Caco-2 (cell line): ENCODE results near the gene ATIC. TPM values are rescaled to one million over a fixed set of nuclear protein-coding genes. Genes with fewer than 3 reads are reported as not detected.
A peak's percentile ranks its signal among the peaks of the same experiment; 100 is the strongest.

ENCODE experiments used
- BruUV-seq: library from RNA; stranded (reverse); fragments of 400-500 nt; replicated peaks from 2 replicates; lab custom pipeline; 2021; lab: Mats Ljungman, UMichigan
- CTCF ChIA-PET: fragments of 300-600 bp; sonication (Branson Sonifier 250); formaldehyde crosslinking; loops from one replicate; lab custom pipeline; 2022; ENCODE audit warnings: antibody characterized with exemption; lab: Charles Lee
- POLR2A ChIA-PET: fragments of 300-600 bp; sonication (Branson Sonifier 250); formaldehyde crosslinking; loops from one replicate; lab custom pipeline; 2022; ENCODE audit warnings: antibody characterized with exemption; lab: Charles Lee
- DNase-seq, 2 experiments: peaks; one replicate each; pipeline versions ENCODE4 v3.0.0 to v3.0.0-alpha.2; 2020 to 2022
- H3K27me3 ChIP-seq: replicated peaks from 2 replicates; pipeline ENCODE4 v1.6.0; 2011; ENCODE audit warnings: low read length; ENCODE audit not compliant: control insufficient read depth, insufficient read depth
- H3K36me3 ChIP-seq: 2 replicates; pipeline ENCODE4 v1.5.1; 2011; ENCODE audit warnings: low read length; ENCODE audit not compliant: control insufficient read depth, insufficient read depth
- H3K4me1 ChIP-seq: fragments of 250-450 bp; sonication (Bioruptor Pico); 2 replicates; pipeline ENCODE4 v1.5.1; 2020; ENCODE audit warnings: mild to moderate bottlenecking
- H3K4me3 ChIP-seq: 2 replicates; pipeline ENCODE4 v1.5.1; 2011; ENCODE audit warnings: low read depth, mild to moderate bottlenecking, control low read depth, low read length
- H3K9me3 ChIP-seq: fragments of 250-450 bp; sonication (Bioruptor Pico); 2 replicates; pipeline ENCODE4 v1.5.1; 2020; ENCODE audit warnings: mild to moderate bottlenecking, moderate library complexity
- H3K27ac Mint-ChIP-seq: one replicate; pipeline ENCODE4 v1.8.0; 2022; ENCODE audit warnings: mixed read lengths; ENCODE audit not compliant: unreplicated experiment
- H3K27me3 Mint-ChIP-seq: one replicate; pipeline ENCODE4 v1.8.0; 2022; ENCODE audit warnings: mixed read lengths; ENCODE audit not compliant: insufficient read depth, unreplicated experiment
- H3K36me3 Mint-ChIP-seq: one replicate; pipeline ENCODE4 v1.8.0; 2022; ENCODE audit warnings: mild to moderate bottlenecking, mixed read lengths; ENCODE audit not compliant: insufficient read depth, unreplicated experiment
- H3K4me1 Mint-ChIP-seq: one replicate; pipeline ENCODE4 v1.8.0; 2022; ENCODE audit warnings: low read depth, mixed read lengths; ENCODE audit not compliant: unreplicated experiment
- H3K4me3 Mint-ChIP-seq: one replicate; pipeline ENCODE4 v1.8.0; 2022; ENCODE audit warnings: mild to moderate bottlenecking, moderate library complexity, mixed read lengths; ENCODE audit not compliant: unreplicated experiment
- H3K9me3 Mint-ChIP-seq: one replicate; pipeline ENCODE4 v1.8.0; 2022; ENCODE audit warnings: mixed read lengths; ENCODE audit not compliant: unreplicated experiment
- CTCF ChIP-seq, 2 experiments: fragments of 200-600 bp in 1 of 2; IDR thresholded peaks; 1 replicate in 1 of 2; 2 replicates in 1 of 2; pipeline versions ENCODE4 v1.5.1 to v1.8.0; 2011 to 2022; ENCODE audit warnings: antibody characterized with exemption in 1 of 2, control low read depth in 1 of 2, inconsistent platforms in 1 of 2, low read depth in 1 of 2, low read length in 1 of 2, mild to moderate bottlenecking in 1 of 2, moderate library complexity in 1 of 2; ENCODE audit not compliant: insufficient read depth in 1 of 2, severe bottlenecking in 1 of 2, unreplicated experiment in 1 of 2
- intact Hi-C: fragments of 100-400 bp; cut with micrococcal nuclease; formaldehyde crosslinking; loops from one replicate; pipeline ENCODE4 v1.10.0; 2022; ENCODE audit not compliant: unreplicated experiment
- total RNA-seq: library from RNA; stranded (reverse); gene quantifications from 2 replicates; pipeline ENCODE4 v1.2.3, GENCODE V29; 2022

The ATIC gene
- total RNA-seq, 1 experiment from 2014 or later, result 318 TPM

GRCh38 chr2:215384710-215385109 lies 72.9 kb downstream of the ATIC start:
- no peak for DNase-seq
- Mint-ChIP-seq H3K27me3 (no peaks in the 10 kb centered on the region), H3K9me3 (no peaks in the 10 kb centered on the region), H3K4me3 (no peak overlapping the region), H3K27ac (no peak overlapping the region), H3K4me1 (no peaks in the 10 kb centered on the region), H3K36me3 (peaks cover 100% of the 10 kb centered on the region)
- H3K36me3 ChIP-seq, result peaks cover 8% of the 10 kb centered on the region
- intact Hi-C loops, result no loop called here
- no peaks in the 10 kb centered on the region for H3K4me1 ChIP-seq
- H3K4me3 ChIP-seq, result no peak overlapping the region
- ChIA-PET CTCF (no interaction called here), POLR2A (no interaction called here)
- BruUV-seq, result no TSS peak
- H3K27me3 ChIP-seq, result no peaks in the 10 kb centered on the region
- H3K9me3 ChIP-seq, result no peaks in the 10 kb centered on the region
- TF ChIP-seq CTCF (IDR thresholded peaks at IDR 0.05; ENCODE audit: insufficient read depth in 1 of 2, low read depth in 1 of 2, low read length in 1 of 2, severe bottlenecking in 1 of 2, unreplicated experiment in 1 of 2), result no peak

GRCh38 chr2:215386566-215386965 lies 74.7 kb downstream of the ATIC start:
- POLR2A ChIA-PET, result interaction anchor here (0.7 kb wide), 1 partner anchor 24 kb away, joined by 9 read pairs; no protein-coding TSS in a partner anchor
- no peak for DNase-seq

GRCh38 chr2:215388002-215388728 lies 76.3 kb downstream of the ATIC start:
- no peak overlapping the region for H3K4me3 Mint-ChIP-seq
- DNase-seq, result no peak
- peaks cover 18% of the 10 kb centered on the region for H3K4me1 Mint-ChIP-seq
- intact Hi-C loops, result no loop called here
- no peaks in the 10 kb centered on the region for H3K9me3 Mint-ChIP-seq
- no peaks in the 10 kb centered on the region for H3K27me3 ChIP-seq
- BruUV-seq, result no TSS peak
- no peaks in the 10 kb centered on the region for H3K27me3 Mint-ChIP-seq
- H3K36me3 ChIP-seq, result peaks cover 12% of the 10 kb centered on the region
- H3K4me1 ChIP-seq, result no peaks in the 10 kb centered on the region
- no peak for TF ChIP-seq CTCF (IDR thresholded peaks at IDR 0.05; ENCODE audit: insufficient read depth in 1 of 2, low read depth in 1 of 2, low read length in 1 of 2, severe bottlenecking in 1 of 2, unreplicated experiment in 1 of 2)
- peaks cover 100% of the 10 kb centered on the region for H3K36me3 Mint-ChIP-seq
- H3K4me3 ChIP-seq, result no peak overlapping the region
- H3K27ac Mint-ChIP-seq, result no peak overlapping the region
- ChIA-PET POLR2A (no interaction called here), CTCF (no interaction called here)
- no peaks in the 10 kb centered on the region for H3K9me3 ChIP-seq

More at GRCh38 chr2:215386566-215386965, 74.7 kb downstream of the ATIC start:
- CTCF ChIA-PET, result no interaction called here
- H3K4me1 Mint-ChIP-seq, result peaks cover 9% of the 10 kb centered on the region
- H3K9me3 ChIP-seq, result no peaks in the 10 kb centered on the region
- H3K27me3 Mint-ChIP-seq, result no peaks in the 10 kb centered on the region
- no peak for TF ChIP-seq CTCF (IDR thresholded peaks at IDR 0.05; ENCODE audit: insufficient read depth in 1 of 2, low read depth in 1 of 2, low read length in 1 of 2, severe bottlenecking in 1 of 2, unreplicated experiment in 1 of 2)
- H3K27me3 ChIP-seq, result no peaks in the 10 kb centered on the region
- no peak overlapping the region for H3K4me3 Mint-ChIP-seq
- peaks cover 10% of the 10 kb centered on the region for H3K36me3 ChIP-seq
- intact Hi-C loops, result no loop called here
- H3K27ac Mint-ChIP-seq, result peak overlapping the region; percentile 58
- no peak overlapping the region for H3K4me3 ChIP-seq
- no peaks in the 10 kb centered on the region for H3K4me1 ChIP-seq
- BruUV-seq, result no TSS peak
- H3K36me3 Mint-ChIP-seq, result peaks cover 100% of the 10 kb centered on the region
- H3K9me3 Mint-ChIP-seq, result no peaks in the 10 kb centered on the region
